Measurements from ENCODE around the gene TNC. TPM values are rescaled to one million over a fixed set of nuclear protein-coding genes. Genes with fewer than 3 reads are reported as not detected.

Gene TNC
- total and polyA plus RNA-seq, 2 donors (not counting 3 experiments of a cell fraction or from before 2014, with no cell fraction given) = 0.29 TPM; not detected in 1

GRCh38 chr9:115167175-115167574 is 49.2 kb upstream of the TNC start:
- Histone ChIP-seq H3K9me1 (replicated peaks; ENCODE audit: control insufficient read depth, extremely low read depth, insufficient read depth, low read length) (no peaks in the 10 kb centered on the region), H2AFZ (ENCODE audit: low read depth, low read length) (no peak overlapping the region), H3K79me2 (ENCODE audit: control insufficient read depth, insufficient read depth, low read length) (no peaks in the 10 kb centered on the region), H3K9ac (replicated peaks; ENCODE audit: extremely low read depth, insufficient read depth, low read length) (no peak overlapping the region), H3K27me3 (ENCODE audit: control insufficient read depth in 2 of 2, insufficient read depth in 2 of 2, low read length in 2 of 2) (no peaks in the 10 kb centered on the region), H3K9me3 (replicated peaks; ENCODE audit: control insufficient read depth, insufficient read depth, low read length) (no peaks in the 10 kb centered on the region), H3K4me1 (ENCODE audit: control insufficient read depth, extremely low read depth, insufficient read depth, low read length) (no peaks in the 10 kb centered on the region), H4K20me1 (replicated peaks; ENCODE audit: control insufficient read depth, extremely low read depth, insufficient read depth, low read length) (no peaks in the 10 kb centered on the region), H3K36me3 (ENCODE audit: control insufficient read depth in 2 of 2, extremely low read depth in 1 of 2, insufficient read depth in 2 of 2, low read length in 2 of 2) (no peaks in the 10 kb centered on the region), H3K4me3 (replicated peaks in 1 of 3; ENCODE audit: insufficient read depth in 1 of 3, low read depth in 1 of 3, low read length in 3 of 3) (no peak overlapping the region), H3K4me2 (ENCODE audit: insufficient read depth, low read length) (no peak overlapping the region), H3K27ac (ENCODE audit: insufficient read depth, low read depth, low read length) (no peak overlapping the region)
- dilution Hi-C loops (cut with MboI; ENCODE audit: extremely low pct_ligation_motif_present, low sequenced_read_pairs) = no loop called here
- BruUV-seq (replicated peaks) = no TSS peak
- POLR2A ChIA-PET = no interaction called here
- TF ChIP-seq GATA2 (IDR thresholded peaks at IDR 0.05; ENCODE audit: insufficient read depth, insufficient read length, low read depth, low read length) = no peak
- TF ChIP-seq POLR2A (IDR thresholded peaks at IDR 0.05; ENCODE audit: low read depth, low read length) = no peak
- TF ChIP-seq POLR2AphosphoS5 (IDR thresholded peaks at IDR 0.05; ENCODE audit: insufficient read depth, low read depth, low read length) = no peak
- TF ChIP-seq EZH2 (IDR thresholded peaks at IDR 0.05; ENCODE audit: borderline replicate concordance, low read depth, low read length, severe bottlenecking) = no peak
- TF ChIP-seq MAX (IDR thresholded peaks at IDR 0.05; ENCODE audit: insufficient read depth, insufficient read length) = no peak
- TF ChIP-seq MYC (IDR thresholded peaks at IDR 0.05; ENCODE audit: low read depth, low read length) = no peak
- TF ChIP-seq FOS (IDR thresholded peaks at IDR 0.05; ENCODE audit: borderline replicate concordance, insufficient read depth, low read length) = no peak
- no peak for TF ChIP-seq JUN (IDR thresholded peaks at IDR 0.05; ENCODE audit: borderline replicate concordance, insufficient read depth, insufficient read length, low read depth)
- TF ChIP-seq CTCF (IDR thresholded peaks at IDR 0.05; ENCODE audit: extremely low read depth in 1 of 2, insufficient read depth in 1 of 2, low read depth in 1 of 2, low read length in 2 of 2) = no peak
- CTCF ChIA-PET = no interaction called here
- intact Hi-C loops (cut with micrococcal nuclease) = no loop called here
- DNase-seq (ENCODE audit: low read depth, low spot score) (no peak), FAIRE-seq (no peak)

Measured in endothelial cell of umbilical vein (primary cell).